SH-SY5Y (cell line): ENCODE measurements around the gene FAM72A.
"Not testable (repeated sequence)": the region's sequence is repeated elsewhere in the genome, so short reads cannot be mapped to it uniquely, and the experiment has no call there.

Source experiments
- GATA2 ChIP-seq: IDR thresholded peaks from 2 replicates; pipeline ENCODE4 v1.6.1; 2011; ENCODE audit warnings: mild to moderate bottlenecking, low read depth, low read length
- GATA3 ChIP-seq: IDR thresholded peaks from 2 replicates; pipeline ENCODE4 v1.6.1; 2011; ENCODE audit warnings: low read depth, mild to moderate bottlenecking, low read length, moderate library complexity

- TF ChIP-seq GATA3 = not testable (repeated sequence)
- TF ChIP-seq GATA2 = peak; percentile 37; the same call in 1 of the 2 replicates
These were observed 24.3 kb downstream of the FAM72A start for GRCh38 chr1:206178061-206178989.
